PFSK-1 (cell line): ENCODE measurements around the gene MT1A.

Experiments used
- POLR2AphosphoS5 ChIP-seq: IDR thresholded peaks from 2 replicates; pipeline ENCODE4 v1.6.1; 2012; ENCODE audit warnings: low read depth, mild to moderate bottlenecking, control low read depth, low read length, moderate library complexity
- REST ChIP-seq, 2 experiments: IDR thresholded peaks; 2 replicates each; pipeline versions ENCODE4 v1.6.1 to v1.8.0; 2011 to 2012; ENCODE audit warnings: low read depth in 2 of 2, low read length in 2 of 2, control low read depth in 1 of 2, inconsistent platforms in 1 of 2, mild to moderate bottlenecking in 1 of 2, moderate library complexity in 1 of 2; ENCODE audit not compliant: insufficient read depth in 1 of 2
- SIN3A ChIP-seq: IDR thresholded peaks from 2 replicates; pipeline ENCODE4 v1.6.1; 2012; ENCODE audit warnings: mild to moderate bottlenecking, low read length, moderate library complexity, borderline replicate concordance; ENCODE audit not compliant: insufficient read depth
- TAF1 ChIP-seq: IDR thresholded peaks from 2 replicates; pipeline ENCODE4 v1.6.1; 2012; ENCODE audit warnings: low read length, control low read depth, borderline replicate concordance; ENCODE audit not compliant: insufficient read depth

- TF ChIP-seq POLR2AphosphoS5 (no peak), SIN3A (no peak), REST (IDR thresholded peaks at IDR 0.05; ENCODE audit: insufficient read depth in 1 of 2, low read depth in 2 of 2, low read length in 2 of 2) (no peak), TAF1 (no peak)
Observed at GRCh38 chr16:56613706-56614105, 24.8 kb upstream of the MT1A start.
